ENCODE measurements around the gene ANKRD40. TPM values are rescaled to one million over a fixed set of nuclear protein-coding genes. Genes with fewer than 3 reads are reported as not detected.

ANKRD40 gene
- total RNA-seq, 1 donor from 2014 or later: 62.0 TPM

DNA sequence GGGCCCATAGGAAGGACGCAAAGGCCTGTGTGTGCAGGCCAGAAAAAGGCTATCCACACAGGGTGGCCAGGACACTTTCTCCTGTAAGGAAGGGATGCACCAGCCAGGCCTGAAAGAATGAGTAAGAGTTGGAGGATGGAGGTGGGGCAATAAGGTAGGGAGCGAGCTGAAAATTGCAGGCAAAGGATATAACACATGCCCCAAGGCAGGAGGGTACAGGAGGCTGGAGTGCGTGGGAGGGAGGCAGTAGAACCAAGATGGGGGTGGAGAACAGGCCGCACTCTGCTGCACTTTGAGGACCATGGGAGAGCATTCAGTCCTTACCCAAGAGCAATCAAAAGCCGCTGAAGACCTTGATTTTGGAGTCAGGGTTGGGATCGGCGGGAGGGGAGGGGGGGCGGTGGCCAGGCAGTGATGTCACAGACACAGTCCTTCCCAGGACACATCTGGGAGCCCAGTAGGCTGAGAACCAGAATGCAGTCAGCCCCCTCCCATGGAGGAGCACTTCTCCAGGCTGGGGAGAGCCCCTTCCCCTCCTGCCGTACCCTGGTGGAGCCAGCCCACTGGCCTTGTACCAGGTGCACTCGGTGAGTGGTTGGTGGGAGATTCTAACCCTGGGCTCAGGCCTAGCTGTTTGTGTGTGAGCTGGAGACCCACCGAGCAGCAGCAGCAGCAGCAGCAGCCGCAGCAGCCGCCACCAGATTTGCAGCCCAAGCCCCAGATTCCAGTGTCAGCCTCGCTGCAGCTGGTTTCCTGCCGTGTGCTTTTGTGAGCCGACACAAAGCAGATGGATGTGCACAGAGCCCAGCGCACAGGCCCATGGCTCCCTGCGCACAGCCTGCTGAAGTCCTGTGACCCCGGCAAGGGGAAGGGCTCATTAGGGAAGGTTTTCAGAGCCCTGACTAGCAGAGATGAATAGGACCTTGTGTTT lies 17.5 kb downstream of the ANKRD40 start:
- peaks cover 47% of the 10 kb centered on the region for H3K4me1 Mint-ChIP-seq
- TF ChIP-seq CTCF (conservative IDR thresholded peaks at IDR 0.05): no peak
- H3K27ac Mint-ChIP-seq (ENCODE audit: unreplicated experiment): peak overlapping the region; percentile 83
- peak overlapping the region; percentile 40 for H3K4me3 Mint-ChIP-seq
- peak; percentile 53 for DNase-seq (ENCODE audit: low read depth, low spot score)
- H3K27me3 Mint-ChIP-seq (ENCODE audit: low read depth): no peaks in the 10 kb centered on the region
- H3K9me3 Mint-ChIP-seq: no peaks in the 10 kb centered on the region
- H3K36me3 Mint-ChIP-seq (ENCODE audit: low read depth): peaks cover 3% of the 10 kb centered on the region

- peak; percentile 20 for DNase-seq (ENCODE audit: low read depth, low spot score)
- no peaks in the 10 kb centered on the region for H3K27me3 Mint-ChIP-seq (ENCODE audit: low read depth)
- H3K36me3 Mint-ChIP-seq (ENCODE audit: low read depth): no peaks in the 10 kb centered on the region
- peaks cover 51% of the 10 kb centered on the region for H3K4me1 Mint-ChIP-seq
- no peak for TF ChIP-seq CTCF (conservative IDR thresholded peaks at IDR 0.05)
- H3K9me3 Mint-ChIP-seq: no peaks in the 10 kb centered on the region
- peak overlapping the region; percentile 69 for H3K4me3 Mint-ChIP-seq
- peak overlapping the region; percentile 28 for H3K27ac Mint-ChIP-seq (ENCODE audit: unreplicated experiment)
These were observed 18.5 kb downstream of the ANKRD40 start for GRCh38 chr17:50689251-50689650.

GRCh38 chr17:50688245-50688644 lies 19.5 kb downstream of the ANKRD40 start:
- DNase-seq (ENCODE audit: low read depth, low spot score): no peak
- no peak overlapping the region for H3K4me3 Mint-ChIP-seq
- peaks cover 55% of the 10 kb centered on the region for H3K4me1 Mint-ChIP-seq
- no peaks in the 10 kb centered on the region for H3K9me3 Mint-ChIP-seq
- H3K27me3 Mint-ChIP-seq (ENCODE audit: low read depth): no peaks in the 10 kb centered on the region
- TF ChIP-seq CTCF (conservative IDR thresholded peaks at IDR 0.05): no peak
- H3K36me3 Mint-ChIP-seq (ENCODE audit: low read depth): no peaks in the 10 kb centered on the region
- H3K27ac Mint-ChIP-seq (ENCODE audit: unreplicated experiment): no peak overlapping the region

DNA sequence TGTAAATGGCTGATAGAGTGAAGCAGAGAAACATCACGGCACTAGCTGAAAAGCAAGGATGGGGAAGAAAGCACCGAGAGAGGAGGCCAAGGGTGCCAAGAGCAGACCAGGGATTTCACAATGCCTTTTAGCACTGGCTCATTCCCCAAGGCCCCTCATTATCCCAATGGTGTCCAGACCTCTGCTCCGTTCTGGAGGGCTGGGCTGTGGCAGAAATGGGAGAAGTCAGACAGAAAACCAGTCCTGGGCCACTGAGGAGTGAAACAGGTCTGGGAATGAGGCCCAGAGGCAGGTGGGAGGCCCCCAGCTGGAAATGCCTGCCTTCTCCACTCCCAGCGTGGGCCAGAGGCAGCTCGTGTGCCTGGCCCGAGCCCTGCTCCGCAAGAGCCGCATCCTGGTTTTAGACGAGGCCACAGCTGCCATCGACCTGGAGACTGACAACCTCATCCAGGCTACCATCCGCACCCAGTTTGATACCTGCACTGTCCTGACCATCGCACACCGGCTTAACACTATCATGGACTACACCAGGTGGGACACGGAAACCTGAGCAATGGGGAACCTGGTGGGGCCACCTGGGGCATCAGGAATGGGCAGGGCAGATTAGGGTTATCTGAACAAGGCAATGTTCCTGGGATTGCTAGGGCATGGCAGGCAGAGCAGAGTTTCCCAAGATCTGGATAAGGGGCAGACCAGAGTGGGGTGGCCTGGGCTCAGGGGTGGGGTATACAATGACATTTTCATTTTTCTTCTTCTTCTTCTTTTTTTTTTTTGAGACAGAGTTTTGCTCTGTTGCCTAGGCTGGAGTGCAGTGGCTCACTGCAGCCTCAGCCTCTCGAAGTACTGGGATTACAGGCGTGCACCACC lies 20.3 kb downstream of the ANKRD40 start:
- peak overlapping the region; percentile 16 for H3K4me3 Mint-ChIP-seq
- H3K27me3 Mint-ChIP-seq (ENCODE audit: low read depth): no peaks in the 10 kb centered on the region
- no peak overlapping the region for H3K27ac Mint-ChIP-seq (ENCODE audit: unreplicated experiment)
- peaks cover 55% of the 10 kb centered on the region for H3K4me1 Mint-ChIP-seq
- no peak for DNase-seq (ENCODE audit: low read depth, low spot score)
- H3K9me3 Mint-ChIP-seq: no peaks in the 10 kb centered on the region
- no peak for TF ChIP-seq CTCF (conservative IDR thresholded peaks at IDR 0.05)
- no peaks in the 10 kb centered on the region for H3K36me3 Mint-ChIP-seq (ENCODE audit: low read depth)

- no peaks in the 10 kb centered on the region for H3K27me3 Mint-ChIP-seq (ENCODE audit: low read depth)
- no peaks in the 10 kb centered on the region for H3K9me3 Mint-ChIP-seq
- H3K27ac Mint-ChIP-seq (ENCODE audit: unreplicated experiment): no peak overlapping the region
- H3K4me1 Mint-ChIP-seq: peaks cover 54% of the 10 kb centered on the region
- no peak for TF ChIP-seq CTCF (conservative IDR thresholded peaks at IDR 0.05)
- no peak for DNase-seq (ENCODE audit: low read depth, low spot score)
- H3K4me3 Mint-ChIP-seq: no peak overlapping the region
- H3K36me3 Mint-ChIP-seq (ENCODE audit: low read depth): no peaks in the 10 kb centered on the region
These were observed 21.1 kb downstream of the ANKRD40 start for GRCh38 chr17:50686494-50687199.

Measured in neural crest cell (in vitro differentiated cells).